DND-41 (cell line): ENCODE data around the gene SNX10.
A peak's percentile ranks its signal among the peaks of the same experiment; 100 is the strongest.

ENCODE experiments used
- ATAC-seq: fragments of 200-7000 bp; cut with Tn5 transposase; 3 replicates; pipeline ENCODE4 v1.9.1; 2021; ENCODE audit warnings: low read depth; ENCODE audit not compliant: insufficient read depth
- DNase-seq: peaks from one replicate; pipeline ENCODE4 v3.0.0-alpha.2; 2020
- H2AFZ ChIP-seq: 2 replicates; pipeline ENCODE4 v1.6.0; 2012; ENCODE audit warnings: low read depth, low read length
- H3K27ac ChIP-seq: 2 replicates; pipeline ENCODE4 v1.5.1; 2012; ENCODE audit warnings: low read length, inconsistent platforms
- H3K27me3 ChIP-seq: fragments of 200-600 bp; sonication (generic); 2 replicates; pipeline ENCODE4 v1.6.0; 2012; ENCODE audit warnings: low read length, mild to moderate bottlenecking, inconsistent platforms; ENCODE audit not compliant: insufficient read depth, poor library complexity
- H3K36me3 ChIP-seq: 2 replicates; pipeline ENCODE4 v1.5.1; 2012; ENCODE audit warnings: low read length, inconsistent platforms; ENCODE audit not compliant: insufficient read depth
- H3K4me1 ChIP-seq: 2 replicates; pipeline ENCODE4 v1.5.1; 2012; ENCODE audit warnings: mild to moderate bottlenecking, low read length; ENCODE audit not compliant: insufficient read depth
- H3K4me2 ChIP-seq: 2 replicates; pipeline ENCODE4 v1.6.0; 2012; ENCODE audit warnings: mild to moderate bottlenecking, moderate library complexity, low read length, inconsistent platforms; ENCODE audit not compliant: insufficient read depth
- H3K4me3 ChIP-seq, 2 experiments: fragments of 200-600 bp in 1 of 2; shearing (Covaris generic) in 1 of 2; 2 replicates each; pipeline ENCODE4 v1.5.1; 2012 to 2016; ENCODE audit warnings: inconsistent platforms in 2 of 2, low read length in 2 of 2, mild to moderate bottlenecking in 2 of 2, low read depth in 1 of 2, moderate library complexity in 1 of 2
- H3K79me2 ChIP-seq: 2 replicates; pipeline ENCODE4 v1.6.0; 2012; ENCODE audit warnings: low read length, inconsistent platforms; ENCODE audit not compliant: insufficient read depth
- H3K9ac ChIP-seq: 2 replicates; pipeline ENCODE4 v1.6.0; 2012; ENCODE audit warnings: low read depth, mild to moderate bottlenecking, inconsistent platforms, low read length, moderate library complexity
- H3K9me3 ChIP-seq: 2 replicates; pipeline ENCODE4 v1.5.1; 2012; ENCODE audit warnings: low read length, moderate library complexity, mild to moderate bottlenecking, inconsistent platforms; ENCODE audit not compliant: insufficient read depth, severe bottlenecking
- H4K20me1 ChIP-seq: 2 replicates; pipeline ENCODE4 v1.6.0; 2012; ENCODE audit warnings: low read length; ENCODE audit not compliant: insufficient read depth
- CTCF ChIP-seq: IDR thresholded peaks from 2 replicates; pipeline ENCODE4 v1.5.1; 2012; ENCODE audit warnings: borderline replicate concordance, low read length, moderate library complexity, mild to moderate bottlenecking; ENCODE audit not compliant: poor library complexity, severe bottlenecking; ENCODE audit errors: extremely low read depth
- EZH2 ChIP-seq: IDR thresholded peaks from 3 replicates; pipeline ENCODE4 v1.6.1; 2012; ENCODE audit warnings: borderline replicate concordance, low read depth, mild to moderate bottlenecking, moderate library complexity, low read length, inconsistent platforms; ENCODE audit not compliant: severe bottlenecking

SNX10 gene

GRCh38 chr7:26398427-26398755, 106.7 kb downstream of the SNX10 start:
- TF ChIP-seq CTCF (no peak), EZH2 (peak; percentile 36)
- Histone ChIP-seq H3K27me3 (peaks cover 41% of the 10 kb centered on the region), H3K9ac (no peak overlapping the region), H3K79me2 (no peaks in the 10 kb centered on the region), H3K27ac (no peak overlapping the region), H3K4me1 (0 out of 2 replicates have a peak, but pooled peaks cover 4% of the 10 kb centered on the region), H3K9me3 (no peaks in the 10 kb centered on the region), H3K4me2 (peak overlapping the region; percentile 42; the same call in 1 of the 2 replicates), H2AFZ (no peak overlapping the region), H4K20me1 (no peaks in the 10 kb centered on the region), H3K36me3 (no peaks in the 10 kb centered on the region), H3K4me3 (no peak overlapping the region)
- DNase-seq: no peak
- ATAC-seq: peak; percentile 62

DNA sequence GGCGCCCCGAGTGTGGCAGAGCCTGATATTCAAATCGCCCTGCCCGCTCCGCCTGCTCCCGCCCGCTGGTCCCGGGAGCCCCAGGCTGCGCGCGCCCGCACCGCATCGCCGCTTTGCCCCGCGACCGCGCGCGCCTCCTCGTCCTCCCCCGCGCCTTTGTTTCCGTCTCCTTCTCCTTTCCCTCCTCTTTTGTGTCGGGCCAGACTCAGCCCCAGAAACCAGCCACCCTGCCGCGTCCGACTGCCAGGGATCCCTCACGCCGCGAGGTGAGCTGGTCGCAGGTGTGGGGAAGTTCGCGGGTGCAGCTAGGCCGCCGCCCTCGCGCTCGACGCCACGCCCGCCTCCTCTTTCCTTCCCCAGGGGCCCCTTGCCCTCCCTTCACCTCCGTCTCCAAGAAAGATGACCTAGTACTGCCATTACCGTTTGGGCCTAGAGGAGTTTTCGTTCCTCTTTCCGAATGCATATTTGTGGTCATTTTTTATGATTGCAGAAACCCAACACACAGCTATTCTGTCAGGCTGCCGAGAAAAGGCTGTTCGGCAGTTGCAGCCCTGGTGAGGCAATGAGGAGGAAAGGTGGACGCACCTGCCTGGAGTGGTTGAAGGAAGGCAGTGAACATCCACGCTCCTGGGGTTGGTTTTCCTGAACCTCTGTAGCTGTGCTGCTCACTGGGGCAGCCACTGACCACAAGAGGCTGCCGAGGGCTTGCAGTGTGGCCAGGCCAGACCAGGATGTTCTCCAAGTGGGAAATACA, 107.3 kb downstream of the SNX10 start:
- Histone ChIP-seq H3K79me2 (no peaks in the 10 kb centered on the region), H3K4me1 (0 out of 2 replicates have a peak, but pooled peaks cover 4% of the 10 kb centered on the region), H3K9ac (no peak overlapping the region), H3K9me3 (no peaks in the 10 kb centered on the region), H3K27ac (no peak overlapping the region), H4K20me1 (no peaks in the 10 kb centered on the region), H3K27me3 (peaks cover 41% of the 10 kb centered on the region), H2AFZ (no peak overlapping the region; the same call in 1 of the 2 replicates), H3K4me3 (no peak overlapping the region), H3K36me3 (no peaks in the 10 kb centered on the region), H3K4me2 (peak overlapping the region; percentile 42; the same call in 1 of the 2 replicates)
- peak; percentile 58 for TF ChIP-seq EZH2
- no peak for TF ChIP-seq CTCF
- DNase-seq (peak; percentile 16), ATAC-seq (peak; percentile 58)

GRCh38 chr7:26399736-26400135, 108.1 kb downstream of the SNX10 start:
- H3K9ac ChIP-seq: no peak overlapping the region

More at GRCh38 chr7:26399736-26400135, 108.1 kb downstream of the SNX10 start:
- Histone ChIP-seq H2AFZ (no peak overlapping the region), H3K36me3 (no peaks in the 10 kb centered on the region), H3K4me2 (no peak overlapping the region), H4K20me1 (no peaks in the 10 kb centered on the region), H3K4me1 (0 out of 2 replicates have a peak, but pooled peaks cover 4% of the 10 kb centered on the region), H3K27me3 (peaks cover 41% of the 10 kb centered on the region), H3K4me3 (no peak overlapping the region), H3K9me3 (no peaks in the 10 kb centered on the region), H3K27ac (no peak overlapping the region), H3K79me2 (no peaks in the 10 kb centered on the region)
- no peak for ATAC-seq
- TF ChIP-seq CTCF: no peak
- TF ChIP-seq EZH2: no peak
- DNase-seq: no peak
